Breast epithelium (tissue), 4 donors: ENCODE data around the gene ZNF331. TPM values are rescaled to one million over a fixed set of nuclear protein-coding genes. Genes with fewer than 3 reads are reported as not detected.

Experiments used
- DNase-seq, 2 donors: peaks; one replicate each; pipeline ENCODE4 v3.0.0-alpha.2; 2019; ENCODE audit warnings: low spot score in 2 of 2
- H3K27ac ChIP-seq, 2 donors: fragments of 200-600 bp; sonication (generic) in 1 of 2; one replicate each; pipeline ENCODE4 v1.5.1; 2016 to 2019; ENCODE audit warnings: mild to moderate bottlenecking in 1 of 2
- H3K27me3 ChIP-seq, 2 donors: fragments of 200-600 bp; sonication (generic) in 1 of 2; one replicate each; pipeline versions ENCODE4 v1.5.1 to v1.6.0; 2017 to 2019; ENCODE audit warnings: control low read depth in 1 of 2, mild to moderate bottlenecking in 1 of 2
- H3K36me3 ChIP-seq: fragments of 200-600 bp; one replicate; pipeline ENCODE4 v1.5.1; 2019
- H3K4me1 ChIP-seq, 2 donors: fragments of 200-600 bp; sonication (generic); one replicate each; pipeline ENCODE4 v1.5.1; 2016 to 2019; ENCODE audit warnings: control low read depth in 1 of 2
- H3K4me3 ChIP-seq, 3 donors: fragments of 200-600 bp; sonication (generic); 1 replicate in 2 of 3; 2 replicates in 1 of 3; pipeline ENCODE4 v1.5.1; 2016 to 2019; ENCODE audit warnings: mild to moderate bottlenecking in 3 of 3, moderate library complexity in 2 of 3
- H3K9me3 ChIP-seq, 2 donors: fragments of 200-600 bp; sonication (generic) in 1 of 2; one replicate each; pipeline ENCODE4 v1.5.1; 2016 to 2019; ENCODE audit warnings: control low read depth in 1 of 2
- CTCF ChIP-seq, 3 donors: fragments of 450-650 bp; IDR thresholded peaks; one replicate each; pipeline ENCODE4 v1.5.1; 2016 to 2017; ENCODE audit warnings: antibody characterized with exemption in 3 of 3, mild to moderate bottlenecking in 3 of 3, moderate library complexity in 3 of 3
- POLR2A ChIP-seq: fragments of 450-650 bp; IDR thresholded peaks from one replicate; pipeline ENCODE4 v1.6.1; 2016; ENCODE audit warnings: antibody characterized with exemption, mild to moderate bottlenecking, moderate library complexity
- POLR2AphosphoS5 ChIP-seq, 3 donors: sonication (generic); formaldehyde crosslinking; IDR thresholded peaks; one replicate each; pipeline ENCODE4 v1.6.1; 2017; ENCODE audit warnings: antibody characterized with exemption in 3 of 3
- intact Hi-C: fragments of 100-400 bp; cut with DNase I; formaldehyde crosslinking; loops from one replicate; pipeline ENCODE4 v1.15.1; 2023; ENCODE audit warnings: low total_unique reads
- total RNA-seq, 3 donors: library from RNA; depleted of rRNA; stranded (reverse); fragments of >200 nt; gene quantifications; one replicate each; pipeline ENCODE4 v1.1.0, GENCODE V29; 2016

The ZNF331 gene
- total RNA-seq, 3 donors from 2014 or later, result 19.5 to 84.4 (median 46.5) TPM

GRCh38 chr19:53504885-53505284 is 33.1 kb upstream of the ZNF331 start:
- no peak for DNase-seq
- Histone ChIP-seq H3K4me3 (peak overlapping the region; percentile 24 to 55 (median 32)), H3K27ac (peak overlapping the region in 1 of 2 donors; percentile 26), H3K9me3 (no peaks in the 10 kb centered on the region), H3K4me1 (no peaks in the 10 kb centered on the region), H3K27me3 (no peaks in the 10 kb centered on the region), H3K36me3 (no peaks in the 10 kb centered on the region)
- intact Hi-C loops, result no loop called here
- no peak for TF ChIP-seq POLR2A
- no peak for TF ChIP-seq CTCF (IDR thresholded peaks at IDR 0.05)
- TF ChIP-seq POLR2AphosphoS5 (IDR thresholded peaks at IDR 0.05), result peak in 1 of 3 donors; percentile 55

GRCh38 chr19:53506728-53507127 is 31.2 kb upstream of the ZNF331 start:
- Histone ChIP-seq H3K36me3 (no peaks in the 10 kb centered on the region), H3K4me3 (no peak overlapping the region), H3K27ac (no peak overlapping the region), H3K4me1 (no peaks in the 10 kb centered on the region), H3K27me3 (no peaks in the 10 kb centered on the region), H3K9me3 (no peaks in the 10 kb centered on the region)
- intact Hi-C loops, result no loop called here
- TF ChIP-seq CTCF (IDR thresholded peaks at IDR 0.05) (no peak), POLR2A (no peak), POLR2AphosphoS5 (IDR thresholded peaks at IDR 0.05) (no peak)
- no peak for DNase-seq

- no peaks in the 10 kb centered on the region for H3K4me1 ChIP-seq
- intact Hi-C loops, result no loop called here
- H3K27ac ChIP-seq, result no peak overlapping the region
- no peak for TF ChIP-seq POLR2A
- no peak for TF ChIP-seq POLR2AphosphoS5 (IDR thresholded peaks at IDR 0.05)
- no peak for TF ChIP-seq CTCF (IDR thresholded peaks at IDR 0.05)
- DNase-seq, result no peak
- no peak overlapping the region for H3K4me3 ChIP-seq
- H3K36me3 ChIP-seq, result no peaks in the 10 kb centered on the region
- H3K9me3 ChIP-seq, result no peaks in the 10 kb centered on the region
- H3K27me3 ChIP-seq, result no peaks in the 10 kb centered on the region
Observed at GRCh38 chr19:53507523-53508442, 30.2 kb upstream of the ZNF331 start.

- no peak overlapping the region for H3K27ac ChIP-seq
- H3K36me3 ChIP-seq, result no peaks in the 10 kb centered on the region
- no peak overlapping the region for H3K4me3 ChIP-seq
- H3K27me3 ChIP-seq, result no peaks in the 10 kb centered on the region
- no peak for TF ChIP-seq CTCF (IDR thresholded peaks at IDR 0.05)
- no peak for TF ChIP-seq POLR2A
- no peak for TF ChIP-seq POLR2AphosphoS5 (IDR thresholded peaks at IDR 0.05)
- DNase-seq, result no peak
- intact Hi-C loops, result no loop called here
- no peaks in the 10 kb centered on the region for H3K9me3 ChIP-seq
- H3K4me1 ChIP-seq, result no peaks in the 10 kb centered on the region
Observed at GRCh38 chr19:53509443-53509842, 28.5 kb upstream of the ZNF331 start.

GRCh38 chr19:53509845-53510244 is 28.1 kb upstream of the ZNF331 start:
- Histone ChIP-seq H3K27me3 (no peaks in the 10 kb centered on the region), H3K4me1 (no peaks in the 10 kb centered on the region), H3K9me3 (no peaks in the 10 kb centered on the region), H3K36me3 (no peaks in the 10 kb centered on the region), H3K4me3 (no peak overlapping the region), H3K27ac (no peak overlapping the region)
- no peak for DNase-seq
- intact Hi-C loops, result no loop called here
- TF ChIP-seq POLR2AphosphoS5 (IDR thresholded peaks at IDR 0.05) (no peak), POLR2A (no peak), CTCF (IDR thresholded peaks at IDR 0.05) (no peak)
